PC-3 (cell line): ENCODE data around the gene TNFRSF1B. TPM values are rescaled to one million over a fixed set of nuclear protein-coding genes. Genes with fewer than 3 reads are reported as not detected.

Experiments used
- ATAC-seq: fragments of 200-7000 bp; cut with Tn5 transposase; 2 replicates; pipeline ENCODE4 v1.9.1; 2020; ENCODE audit warnings: mild to moderate bottlenecking, moderate library complexity
- BruUV-seq: library from RNA; stranded (reverse); fragments of 400-500 nt; replicated peaks from 2 replicates; lab custom pipeline; 2021; lab: Mats Ljungman, UMichigan
- CTCF ChIA-PET: fragments of 300-600 bp; sonication (Branson Sonifier 250); formaldehyde crosslinking; loops from one replicate; lab custom pipeline; 2022; ENCODE audit warnings: antibody characterized with exemption; lab: Charles Lee
- POLR2A ChIA-PET: fragments of 300-600 bp; sonication (Branson Sonifier 250); formaldehyde crosslinking; loops from one replicate; lab custom pipeline; 2022; ENCODE audit warnings: antibody characterized with exemption; ENCODE audit not compliant: unreplicated experiment; lab: Charles Lee
- DNase-seq: peaks from one replicate; pipeline ENCODE4 v3.0.0-alpha.2; 2015
- H2AFZ ChIP-seq: fragments of 300-600 bp; sonication (generic); 2 replicates; pipeline ENCODE4 v1.6.0; 2016; ENCODE audit warnings: antibody characterized with exemption, low read length
- H3F3A ChIP-seq: fragments of 300-600 bp; sonication (generic); one replicate; pipeline ENCODE4 v1.6.0; 2017; ENCODE audit warnings: antibody characterized with exemption, low read length, control low read depth, mild to moderate bottlenecking; ENCODE audit not compliant: unreplicated experiment
- H3K27ac ChIP-seq: fragments of 300-600 bp; sonication (generic); 2 replicates; pipeline ENCODE4 v1.5.1; 2016; ENCODE audit warnings: mild to moderate bottlenecking, low read length
- H3K27me3 ChIP-seq: fragments of 300-600 bp; sonication (generic); 2 replicates; pipeline ENCODE4 v1.6.1; 2016; ENCODE audit warnings: low read length, mixed read lengths
- H3K36me3 ChIP-seq: fragments of 300-600 bp; sonication (generic); 2 replicates; pipeline ENCODE4 v1.6.1; 2016; ENCODE audit warnings: low read depth, mixed run types, low read length, mixed read lengths
- H3K4me1 ChIP-seq: fragments of 300-600 bp; sonication (generic); 2 replicates; pipeline ENCODE4 v1.5.1; 2016; ENCODE audit warnings: low read length; ENCODE audit not compliant: insufficient read depth
- H3K4me2 ChIP-seq: fragments of 300-600 bp; sonication (generic); 2 replicates; pipeline ENCODE4 v1.6.0; 2016; ENCODE audit warnings: low read length
- H3K4me3 ChIP-seq: fragments of 300-600 bp; sonication (generic); 2 replicates; pipeline ENCODE4 v1.5.1; 2016; ENCODE audit warnings: mild to moderate bottlenecking, low read length, mixed read lengths
- H3K79me2 ChIP-seq: fragments of 300-600 bp; sonication (generic); 2 replicates; pipeline ENCODE4 v1.6.1; 2017; ENCODE audit warnings: low read length, mixed read lengths
- H3K9ac ChIP-seq: fragments of 300-600 bp; sonication (generic); 2 replicates; pipeline ENCODE4 v1.6.0; 2016; ENCODE audit warnings: mild to moderate bottlenecking, low read length
- H3K9me2 ChIP-seq: fragments of 300-600 bp; sonication (generic); replicated peaks from 2 replicates; pipeline ENCODE4 v1.6.1; 2016; ENCODE audit warnings: mixed run types, low read length, mixed read lengths
- H3K9me3 ChIP-seq: fragments of 300-600 bp; sonication (generic); 2 replicates; pipeline ENCODE4 v1.6.1; 2016; ENCODE audit warnings: low read length, mixed read lengths
- H4K20me1 ChIP-seq: fragments of 300-600 bp; sonication (generic); 2 replicates; pipeline ENCODE4 v1.6.1; 2016; ENCODE audit warnings: low read length, mixed read lengths
- CTCF ChIP-seq: fragments of 300-600 bp; sonication (generic); conservative IDR thresholded peaks from 2 replicates; pipeline ENCODE4 v1.5.1; 2017; ENCODE audit warnings: antibody characterized with exemption, low read depth, mild to moderate bottlenecking, low read length
- EZH2 ChIP-seq: fragments of 300-600 bp; sonication (generic); IDR thresholded peaks from one replicate; pipeline ENCODE4 v1.6.1; 2017; ENCODE audit warnings: antibody characterized with exemption, mild to moderate bottlenecking, low read length; ENCODE audit not compliant: unreplicated experiment
- EZH2phosphoT487 ChIP-seq: fragments of 300-600 bp; sonication (generic); IDR thresholded peaks from 2 replicates; pipeline ENCODE4 v1.6.1; 2018; ENCODE audit warnings: mild to moderate bottlenecking, antibody characterized with exemption, low read length, borderline replicate concordance
- intact Hi-C: fragments of 100-400 bp; cut with micrococcal nuclease; formaldehyde crosslinking; loops from 2 replicates; pipeline ENCODE4 v1.9.0; 2023
- total RNA-seq: library from RNA; depleted of rRNA; stranded (reverse); fragments of >200 nt; gene quantifications from 2 replicates; pipeline ENCODE4 v1.2.3, GENCODE V29; 2014

TNFRSF1B gene
- total RNA-seq, 1 experiment from 2014 or later = 1.3 TPM

DNA sequence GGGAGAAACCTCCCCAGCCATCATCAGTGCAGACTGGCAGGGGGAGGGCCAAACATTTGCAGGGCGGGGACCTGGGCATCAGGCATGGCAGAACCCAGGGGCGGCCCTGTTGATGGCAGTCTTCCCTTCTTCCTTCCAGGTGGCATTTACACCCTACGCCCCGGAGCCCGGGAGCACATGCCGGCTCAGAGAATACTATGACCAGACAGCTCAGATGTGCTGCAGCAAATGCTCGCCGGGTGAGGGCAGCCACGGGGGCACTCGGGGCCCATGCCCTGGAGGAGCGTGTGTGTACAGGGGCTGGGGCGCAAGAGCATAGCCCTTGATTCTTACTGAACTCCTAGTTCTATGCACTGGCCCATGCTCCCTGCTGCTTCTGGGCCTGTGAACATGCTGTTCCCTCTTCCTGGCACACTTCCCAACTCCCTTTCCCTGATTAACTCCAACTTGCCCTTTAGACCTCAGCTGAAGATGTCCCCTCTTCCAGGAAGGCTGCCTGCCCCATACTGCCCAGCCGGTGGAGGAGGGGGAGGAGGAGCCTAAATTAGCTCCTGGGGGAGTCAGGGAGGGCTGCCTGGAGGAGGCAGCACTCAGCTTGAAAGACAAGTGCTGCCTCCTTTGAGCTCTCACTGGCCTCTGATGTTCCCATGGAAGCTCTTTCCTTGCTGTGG lies 22.0 kb downstream of the TNFRSF1B start:
- no peak for DNase-seq
- no peaks in the 10 kb centered on the region for H3K79me2 ChIP-seq
- H3K27me3 ChIP-seq = no peaks in the 10 kb centered on the region
- H3K9ac ChIP-seq = no peak overlapping the region
- no peak overlapping the region for H3K4me2 ChIP-seq
- no peaks in the 10 kb centered on the region for H3K9me3 ChIP-seq
- no peak overlapping the region for H3K4me3 ChIP-seq
- peak; percentile 20; the same call in 1 of the 2 replicates for ATAC-seq
- TF ChIP-seq EZH2 = no peak
- no peak for TF ChIP-seq EZH2phosphoT487
- TF ChIP-seq CTCF = no peak
- POLR2A ChIA-PET = no interaction called here
- no peaks in the 10 kb centered on the region for H3F3A ChIP-seq
- intact Hi-C loops = no loop called here
- no peak overlapping the region for H2AFZ ChIP-seq
- H3K36me3 ChIP-seq = no peaks in the 10 kb centered on the region
- BruUV-seq = no TSS peak
- no peak overlapping the region for H3K27ac ChIP-seq
- CTCF ChIA-PET = interaction anchor here (0.5 kb wide), 1 partner anchor 41 kb away, joined by 5 read pairs; no protein-coding TSS in a partner anchor
- H4K20me1 ChIP-seq = no peaks in the 10 kb centered on the region
- H3K9me2 ChIP-seq = no peaks in the 10 kb centered on the region
- no peaks in the 10 kb centered on the region for H3K4me1 ChIP-seq

DNA sequence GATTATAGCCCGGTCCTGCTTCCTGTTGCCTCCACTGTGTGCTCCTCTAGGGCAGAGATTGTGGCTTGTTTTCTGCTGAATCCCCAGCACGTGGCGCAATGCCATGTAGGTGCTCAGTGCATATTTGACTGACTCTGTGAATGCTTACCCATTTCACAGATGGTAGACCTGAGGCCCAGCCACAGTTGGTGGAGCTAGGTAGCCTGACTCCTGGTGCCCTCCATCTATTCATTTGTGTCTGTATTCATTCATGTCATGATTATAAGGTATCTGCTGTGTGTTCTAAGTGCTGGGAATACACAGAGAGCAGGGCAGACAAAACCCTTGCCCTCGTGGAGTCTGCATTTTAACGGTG lies 22.5 kb downstream of the TNFRSF1B start:
- ATAC-seq = no peak
- BruUV-seq = no TSS peak
- H2AFZ ChIP-seq = no peak overlapping the region

More for the DNA sequence above, 22.5 kb downstream of the TNFRSF1B start:
- no peak for TF ChIP-seq CTCF
- TF ChIP-seq EZH2 = no peak
- TF ChIP-seq EZH2phosphoT487 = no peak
- H4K20me1 ChIP-seq = no peaks in the 10 kb centered on the region
- no peak overlapping the region for H3K4me3 ChIP-seq
- H3K9ac ChIP-seq = no peak overlapping the region
- H3K79me2 ChIP-seq = no peaks in the 10 kb centered on the region
- no peak overlapping the region for H3K27ac ChIP-seq
- intact Hi-C loops = no loop called here
- no peaks in the 10 kb centered on the region for H3K36me3 ChIP-seq
- no peak for DNase-seq
- no peak overlapping the region for H3K4me2 ChIP-seq
- no peaks in the 10 kb centered on the region for H3K9me2 ChIP-seq
- ChIA-PET CTCF (interaction anchor here (0.5 kb wide), 1 partner anchor 41 kb away, joined by 5 read pairs; no protein-coding TSS in a partner anchor), POLR2A (no interaction called here)
- H3F3A ChIP-seq = no peaks in the 10 kb centered on the region
- H3K4me1 ChIP-seq = no peaks in the 10 kb centered on the region
- H3K27me3 ChIP-seq = no peaks in the 10 kb centered on the region
- H3K9me3 ChIP-seq = no peaks in the 10 kb centered on the region
